NCI-H2227 (cell line): Measurements from ENCODE around the gene WDR90.

ENCODE experiments used
- DNase-seq: peaks from one replicate; lab custom pipeline; 2025; ENCODE audit not compliant: unreplicated experiment; lab: John Stamatoyannopoulos, UW

The WDR90 gene

DNA sequence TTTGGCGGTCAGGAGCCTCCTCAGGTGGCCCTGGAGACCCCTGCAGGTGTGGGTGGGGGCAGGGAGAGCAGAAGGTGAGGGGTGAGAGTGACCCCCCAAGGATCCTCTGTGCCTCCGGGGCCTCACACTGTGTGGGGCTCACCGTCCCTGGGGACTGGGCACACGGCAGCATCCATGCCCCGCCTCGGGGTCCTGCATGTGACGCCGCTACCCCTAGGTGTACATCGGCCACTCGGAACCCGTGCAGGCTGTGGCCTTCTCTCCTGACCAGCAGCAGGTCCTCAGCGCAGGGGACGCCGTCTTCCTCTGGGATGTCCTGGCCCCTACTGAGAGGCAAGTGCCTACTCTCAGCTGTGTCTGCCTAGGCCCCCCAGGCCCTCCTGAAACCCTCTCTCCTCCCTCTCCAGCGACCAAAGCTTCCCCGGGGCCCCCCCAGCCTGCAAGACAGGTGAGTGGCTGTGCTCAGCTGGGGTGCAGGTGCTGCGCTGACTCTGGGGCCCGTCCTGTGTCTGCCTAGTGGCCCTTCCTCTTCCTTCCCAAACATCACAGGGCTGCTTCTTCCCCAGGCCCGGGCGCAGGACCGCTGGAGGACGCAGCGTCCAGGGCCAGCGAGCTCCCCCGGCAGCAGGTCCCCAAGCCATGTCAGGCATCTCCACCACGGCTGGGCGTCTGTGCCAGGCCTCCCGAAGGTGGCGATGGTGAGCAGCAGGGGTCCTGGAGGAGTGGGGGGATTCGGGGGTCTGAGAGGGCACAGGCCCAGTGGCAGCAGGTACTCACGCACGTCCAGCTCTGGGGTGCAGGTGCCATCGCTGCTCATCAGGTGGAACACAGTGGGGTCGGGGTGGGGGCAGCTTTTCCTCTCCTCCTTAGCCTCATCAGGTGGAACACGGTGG lies 9.8 kb downstream of the WDR90 start:
- no peak for DNase-seq

- no peak for DNase-seq
Measured at GRCh38 chr16:659618-660017, 10.5 kb downstream of the WDR90 start.

DNA sequence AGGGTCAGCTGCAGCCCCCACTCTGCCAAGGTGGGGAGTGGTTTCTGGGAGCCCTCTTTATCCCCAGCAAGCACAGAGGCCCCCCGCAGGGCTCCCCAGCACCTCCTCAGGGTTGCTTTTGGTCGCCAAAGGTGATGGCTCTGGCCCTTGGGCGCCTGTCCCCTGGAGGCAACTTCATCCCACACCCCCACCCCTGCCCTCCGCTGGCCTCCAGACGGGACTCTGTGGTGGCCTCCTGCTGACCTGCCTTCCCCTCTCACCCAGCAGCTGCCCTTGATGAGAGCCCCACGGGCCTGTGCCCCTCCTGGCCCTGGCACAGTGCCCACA lies 10.9 kb downstream of the WDR90 start:
- DNase-seq, result no peak

GRCh38 chr16:660459-661183 lies 11.5 kb downstream of the WDR90 start:
- peak; percentile 72 for DNase-seq

- DNase-seq, result no peak
Measured at GRCh38 chr16:661184-661821, 12.1 kb downstream of the WDR90 start.

DNA sequence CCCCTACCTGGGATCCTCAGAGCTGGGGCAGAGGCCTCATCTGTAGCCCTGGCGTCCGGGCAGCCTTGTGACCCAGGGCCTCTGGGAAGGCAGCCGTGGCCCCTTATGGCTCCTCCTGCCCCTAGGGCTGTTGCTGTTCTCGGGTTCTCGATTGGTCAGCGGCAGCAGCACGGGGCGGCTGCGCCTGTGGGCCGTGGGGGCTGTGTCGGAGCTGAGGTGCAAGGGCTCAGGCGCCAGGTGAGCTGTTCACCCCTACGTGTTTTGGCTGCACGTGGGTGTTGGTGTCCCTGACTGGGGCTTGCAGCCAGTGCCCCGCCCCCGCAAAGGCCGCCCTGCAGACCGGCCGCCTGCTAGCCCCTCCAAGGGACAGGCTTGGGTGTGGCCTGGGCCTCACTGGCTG lies 12.9 kb downstream of the WDR90 start:
- no peak for DNase-seq

DNA sequence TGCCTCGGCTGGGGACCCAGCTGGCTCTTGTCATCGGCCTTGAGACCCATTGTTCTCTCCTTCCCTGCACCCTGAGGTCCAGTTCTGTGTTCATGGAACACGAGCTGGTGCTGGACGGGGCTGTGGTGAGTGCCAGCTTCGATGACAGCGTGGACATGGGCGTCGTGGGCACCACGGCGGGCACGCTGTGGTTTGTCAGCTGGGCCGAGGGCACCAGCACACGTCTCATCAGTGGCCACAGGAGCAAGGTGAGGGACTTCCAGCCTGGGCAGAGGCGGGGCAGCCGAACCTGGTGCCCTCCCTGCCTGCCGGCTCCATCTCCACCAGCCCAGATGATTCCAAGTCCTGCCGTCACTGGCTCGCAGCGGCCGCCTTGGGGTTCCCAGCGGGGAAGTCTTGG lies 13.4 kb downstream of the WDR90 start:
- DNase-seq, result no peak

GRCh38 chr16:666572-666971 lies 17.4 kb downstream of the WDR90 start:
- DNase-seq, result no peak

DNA sequence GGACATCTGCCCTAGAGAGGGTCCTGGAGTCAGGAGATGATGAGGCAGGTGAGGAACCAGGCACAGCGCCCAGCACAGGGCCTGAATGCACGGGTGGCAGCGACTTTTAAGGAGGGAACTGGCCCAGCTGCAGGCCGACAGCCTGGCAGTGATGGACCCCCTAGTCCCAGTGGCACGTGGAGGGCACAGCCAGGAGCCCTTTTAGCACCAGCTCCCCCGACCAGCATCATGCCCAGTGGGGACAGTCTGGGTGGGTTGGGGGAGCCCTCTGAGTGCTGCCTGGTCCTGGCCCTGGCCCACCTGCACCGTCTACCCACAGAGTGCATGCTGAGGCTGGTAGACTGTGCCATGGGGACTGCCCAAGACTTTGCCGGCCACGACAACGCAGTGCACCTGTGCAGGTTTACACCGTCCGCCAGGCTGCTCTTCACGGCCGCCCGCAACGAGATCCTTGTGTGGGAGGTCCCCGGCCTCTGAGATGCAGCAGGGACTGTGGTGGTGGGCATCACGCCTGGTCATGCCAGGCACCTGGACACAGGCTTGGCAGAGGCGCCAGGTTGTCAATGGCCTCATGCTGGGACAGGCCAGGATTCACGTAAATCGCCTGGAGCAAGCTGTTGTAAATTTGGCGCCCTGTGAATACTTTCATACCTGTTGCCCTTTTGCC lies 18.1 kb downstream of the WDR90 start:
- DNase-seq, result no peak

- peak; percentile 96 for DNase-seq
Measured at GRCh38 chr16:667780-668518, 18.8 kb downstream of the WDR90 start, which contains the start of gene RHOT2. RHOT2 (plus strand) TSS chr16:668132; CDS start chr16:668200, 68 bp downstream.

- DNase-seq, result peak; percentile 45
Measured at GRCh38 chr16:668519-669171, 19.5 kb downstream of the WDR90 start.

GRCh38 chr16:669666-670065 lies 20.5 kb downstream of the WDR90 start:
- DNase-seq, result no peak

DNA sequence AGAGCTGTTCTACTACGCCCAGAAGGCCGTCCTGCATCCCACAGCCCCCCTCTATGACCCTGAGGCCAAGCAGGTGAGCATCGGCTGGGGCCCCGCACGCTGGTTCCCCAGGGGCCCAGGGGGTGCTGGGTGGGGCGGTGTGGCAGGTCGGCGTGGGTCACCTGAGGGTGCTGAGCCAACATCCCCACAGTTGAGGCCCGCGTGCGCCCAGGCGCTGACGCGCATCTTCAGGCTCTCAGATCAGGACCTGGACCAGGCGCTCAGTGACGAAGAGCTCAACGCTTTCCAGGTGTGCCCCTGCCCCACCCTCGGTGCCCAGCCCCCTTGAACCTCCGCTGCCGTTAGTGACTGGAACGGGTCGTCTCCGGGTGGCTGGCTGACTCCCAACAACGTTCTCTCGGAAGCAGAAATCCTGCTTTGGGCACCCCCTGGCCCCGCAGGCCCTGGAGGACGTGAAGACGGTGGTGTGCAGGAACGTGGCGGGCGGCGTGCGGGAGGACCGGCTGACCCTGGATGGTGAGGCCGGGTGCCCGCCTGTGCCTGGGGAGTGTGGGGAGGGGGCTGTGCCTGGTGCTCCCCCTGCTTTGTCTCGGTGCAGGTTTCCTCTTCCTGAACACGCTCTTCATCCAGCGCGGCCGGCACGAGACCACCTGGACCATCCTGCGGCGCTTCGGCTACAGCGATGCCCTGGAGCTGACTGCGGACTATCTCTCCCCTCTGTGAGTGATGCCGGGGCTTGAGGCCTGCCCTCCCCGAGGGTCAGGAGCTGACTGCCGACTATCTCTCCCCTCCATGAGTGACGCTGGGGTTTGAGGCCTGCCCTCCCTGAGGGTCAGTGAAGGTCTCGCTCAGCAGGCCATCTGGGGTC lies 21.6 kb downstream of the WDR90 start:
- DNase-seq, result no peak

GRCh38 chr16:671353-672131 lies 22.4 kb downstream of the WDR90 start:
- DNase-seq, result no peak

DNA sequence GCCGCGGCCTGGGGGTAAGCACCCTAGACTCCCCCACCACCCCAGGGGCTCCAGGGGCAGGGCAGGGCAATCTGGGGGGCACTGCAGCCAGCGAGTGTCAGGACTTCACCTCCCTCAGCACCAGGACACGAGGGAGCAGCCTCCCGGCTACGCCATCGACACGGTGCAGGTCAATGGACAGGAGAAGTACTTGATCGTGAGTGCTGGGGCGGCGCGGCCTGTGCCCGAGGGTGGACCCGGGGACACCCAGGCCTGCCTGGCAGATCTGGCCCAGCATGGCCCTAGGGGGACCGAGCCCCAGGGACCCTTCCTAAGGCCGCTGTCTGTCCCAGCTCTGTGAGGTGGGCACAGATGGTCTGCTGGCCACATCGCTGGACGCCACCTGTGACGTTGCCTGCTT lies 23.2 kb downstream of the WDR90 start:
- DNase-seq, result no peak

- DNase-seq, result no peak
Measured at GRCh38 chr16:672851-673250, 23.7 kb downstream of the WDR90 start.

DNA sequence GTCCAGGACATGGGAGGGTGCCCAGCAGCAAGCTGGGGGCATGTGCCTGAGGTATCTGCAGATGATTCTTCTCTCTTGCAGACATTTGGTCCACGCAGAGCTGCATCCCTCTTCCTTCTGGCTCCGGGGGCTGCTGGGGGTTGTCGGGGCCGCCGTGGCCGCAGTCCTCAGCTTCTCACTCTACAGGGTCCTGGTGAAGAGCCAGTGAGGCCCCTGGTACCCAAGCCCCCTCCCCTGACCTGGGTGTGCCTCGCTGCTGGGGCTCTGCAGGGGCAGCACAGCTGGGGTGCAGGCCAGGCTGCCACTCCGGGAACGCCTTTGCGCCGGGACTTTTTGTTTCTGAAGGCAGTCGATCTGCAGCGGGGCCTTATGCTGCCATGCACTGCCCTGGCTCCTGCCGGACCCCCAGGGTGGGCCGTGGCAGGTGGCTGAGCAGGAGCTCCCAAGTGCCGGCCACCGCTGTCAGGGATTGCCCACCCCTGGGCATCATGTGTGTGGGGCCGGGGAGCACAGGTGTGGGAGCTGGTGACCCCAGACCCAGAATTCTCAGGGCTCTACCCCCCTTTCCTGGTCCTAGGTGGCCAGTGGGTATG lies 24.3 kb downstream of the WDR90 start:
- DNase-seq, result no peak
